IMR-90 (cell line): ENCODE data around the gene OSBPL6. TPM values are rescaled to one million over a fixed set of nuclear protein-coding genes. Genes with fewer than 3 reads are reported as not detected.
"Not testable (repeated sequence)": the region's sequence is repeated elsewhere in the genome, so short reads cannot be mapped to it uniquely, and the experiment has no call there.

Experiments
- ATAC-seq: fragments of 200-7000 bp; cut with Tn5 transposase; 2 replicates; pipeline ENCODE4 v1.9.1; 2020; ENCODE audit warnings: low read depth, mild to moderate bottlenecking, moderate library complexity
- BruUV-seq: library from RNA; stranded (reverse); fragments of 400-500 nt; replicated peaks from 2 replicates; lab custom pipeline; 2021; lab: Mats Ljungman, UMichigan
- CTCF ChIA-PET: fragments of 300-600 bp; formaldehyde crosslinking; extraction: SDS; loops from one replicate; lab custom pipeline; 2021; ENCODE audit warnings: antibody characterized with exemption; lab: Yijun Ruan, JAX
- POLR2A ChIA-PET: fragments of 300-600 bp; sonication (Branson Sonifier 250); formaldehyde crosslinking; loops from one replicate; lab custom pipeline; 2022; ENCODE audit warnings: antibody characterized with exemption; ENCODE audit not compliant: unreplicated experiment; lab: Charles Lee
- DNase-seq: peaks from one replicate; pipeline ENCODE4 v3.0.0; 2013
- H2AFZ ChIP-seq: replicated peaks from 2 replicates; pipeline ENCODE3; 2013; ENCODE audit warnings: low read length, mild to moderate bottlenecking; ENCODE audit not compliant: poor library complexity
- H2AK5ac ChIP-seq: 2 replicates; pipeline ENCODE4 v1.6.1; 2013; ENCODE audit warnings: low read depth, low read length, inconsistent platforms
- H2AK9ac ChIP-seq: replicated peaks from 2 replicates; pipeline ENCODE3; 2013; ENCODE audit warnings: mild to moderate bottlenecking, low read depth, low read length, moderate library complexity; ENCODE audit not compliant: poor library complexity
- H2BK120ac ChIP-seq: 2 replicates; pipeline ENCODE4 v1.6.1; 2013; ENCODE audit warnings: low read depth, low read length, inconsistent platforms
- H2BK15ac ChIP-seq: 3 replicates; pipeline ENCODE4 v1.6.1; 2013; ENCODE audit warnings: low read depth, low read length, inconsistent platforms
- H2BK20ac ChIP-seq: 2 replicates; pipeline ENCODE4 v1.6.1; 2013; ENCODE audit warnings: low read depth, mild to moderate bottlenecking, inconsistent platforms, low read length, moderate library complexity
- H2BK5ac ChIP-seq: 2 replicates; pipeline ENCODE4 v1.6.1; 2013; ENCODE audit warnings: mild to moderate bottlenecking, low read depth, low read length, inconsistent platforms; ENCODE audit not compliant: poor library complexity, severe bottlenecking
- H3K14ac ChIP-seq: replicated peaks from 2 replicates; pipeline ENCODE4 v1.6.1; 2013; ENCODE audit warnings: low read depth, low read length, inconsistent platforms
- H3K18ac ChIP-seq: 2 replicates; pipeline ENCODE4 v1.6.1; 2013; ENCODE audit warnings: low read depth, low read length, control low read depth
- H3K23ac ChIP-seq: 2 replicates; pipeline ENCODE4 v1.6.1; 2013; ENCODE audit warnings: low read depth, low read length, inconsistent platforms
- H3K27ac ChIP-seq: 2 replicates; pipeline ENCODE4 v1.5.1; 2013; ENCODE audit warnings: mild to moderate bottlenecking, control low read depth, low read length; ENCODE audit not compliant: insufficient read depth
- H3K27me3 ChIP-seq: 2 replicates; pipeline ENCODE4 v1.6.1; 2013; ENCODE audit warnings: low read length; ENCODE audit not compliant: control insufficient read depth, insufficient read depth
- H3K36me3 ChIP-seq: 2 replicates; pipeline ENCODE4 v1.6.1; 2013; ENCODE audit warnings: low read length, mixed read lengths; ENCODE audit not compliant: control insufficient read depth, insufficient read depth
- H3K4ac ChIP-seq: 2 replicates; pipeline ENCODE4 v1.6.1; 2013; ENCODE audit warnings: low read depth, low read length, inconsistent platforms
- H3K4me1 ChIP-seq: 2 replicates; pipeline ENCODE4 v1.6.1; 2013; ENCODE audit warnings: low read length, mixed read lengths; ENCODE audit not compliant: control insufficient read depth, insufficient read depth
- H3K4me2 ChIP-seq: 2 replicates; pipeline ENCODE4 v1.6.1; 2013; ENCODE audit warnings: low read depth, mild to moderate bottlenecking, control low read depth, low read length, moderate library complexity
- H3K4me3 ChIP-seq: 2 replicates; pipeline ENCODE4 v1.5.1; 2013; ENCODE audit warnings: low read depth, mild to moderate bottlenecking, control low read depth, low read length, moderate library complexity; ENCODE audit not compliant: insufficient read depth
- H3K56ac ChIP-seq: 2 replicates; pipeline ENCODE4 v1.6.1; 2013; ENCODE audit warnings: low read length, inconsistent platforms; ENCODE audit not compliant: insufficient read depth; ENCODE audit errors: extremely low read depth
- H3K79me1 ChIP-seq, 2 experiments: 2 replicates each; pipeline ENCODE4 v1.6.1; 2013; ENCODE audit warnings: low read length in 2 of 2, inconsistent platforms in 1 of 2, low read depth in 1 of 2
- H3K9ac ChIP-seq: 2 replicates; pipeline ENCODE4 v1.6.1; 2013; ENCODE audit warnings: low read depth, low read length, control low read depth
- H3K9me1 ChIP-seq: 2 replicates; pipeline ENCODE4 v1.6.1; 2013; ENCODE audit warnings: low read length, inconsistent platforms; ENCODE audit not compliant: insufficient read depth
- H3K9me3 ChIP-seq: 2 replicates; pipeline ENCODE4 v1.6.1; 2013; ENCODE audit warnings: low read length; ENCODE audit not compliant: control insufficient read depth, insufficient read depth
- H4K20me1 ChIP-seq: 2 replicates; pipeline ENCODE4 v1.6.1; 2013; ENCODE audit warnings: low read length, inconsistent platforms; ENCODE audit not compliant: insufficient read depth
- H4K5ac ChIP-seq: 2 replicates; pipeline ENCODE4 v1.6.1; 2013; ENCODE audit warnings: mild to moderate bottlenecking, low read depth, low read length, control low read depth
- H4K8ac ChIP-seq, 2 experiments: 2 replicates each; pipeline ENCODE4 v1.6.1; 2013; ENCODE audit warnings: low read depth in 2 of 2, low read length in 2 of 2, control low read depth in 1 of 2, inconsistent platforms in 1 of 2
- H4K91ac ChIP-seq: 2 replicates; pipeline ENCODE4 v1.6.1; 2013; ENCODE audit warnings: low read depth, low read length, inconsistent platforms; ENCODE audit not compliant: insufficient read depth
- NFE2L2 ChIP-seq: fragments of 150-350 bp; IDR thresholded peaks from 2 replicates; pipeline ENCODE4 v1.6.1; 2016; ENCODE audit warnings: low read depth, mild to moderate bottlenecking, low read length
- WGBS, 2 experiments: methylation state at CpG; one replicate each; pipeline versions ENCODE4 v1.1.5 to v1.1.7; 2013; ENCODE audit warnings: missing lambda C conversion rate in 2 of 2; ENCODE audit not compliant: insufficient read length in 1 of 2; ENCODE audit errors: extremely low coverage in 2 of 2; 5-methylcytosine and 5-hydroxymethylcytosine counted together
- dilution Hi-C: fragments of 300-500 bp; cut with HindIII; formaldehyde crosslinking; loops from one replicate; pipeline ENCODE4 v1.14.3; 2018; ENCODE audit warnings: low sequenced_read_pairs; ENCODE audit not compliant: unreplicated experiment
- in situ Hi-C: fragments of 300-500 bp; cut with MboI; formaldehyde crosslinking; loops from 3 replicates; pipeline ENCODE4 v1.14.3; 2019; ENCODE audit warnings: low sequenced_read_pairs, inconsistent platforms, mixed read lengths
- intact Hi-C: fragments of 100-400 bp; cut with micrococcal nuclease; formaldehyde crosslinking; loops from 2 replicates; pipeline ENCODE4 v1.10.0; 2022
- polyA plus RNA-seq, 3 experiments: library from polyadenylated mRNA; depleted of rRNA; stranded (reverse); fragments of >200 nt; gene quantifications; 2 replicates each; pipeline ENCODE4 v1.2.3, GENCODE V29; 2012; ENCODE audit warnings: low replicate concordance in 1 of 3
- total RNA-seq: library from RNA; depleted of rRNA; stranded (reverse); fragments of >200 nt; gene quantifications from 2 replicates; pipeline ENCODE4 v1.2.3, GENCODE V29; 2012

The OSBPL6 gene
- total and polyA plus RNA-seq, 2 of the 4 experiments (the other 2 are of a cell fraction), result 3.2 to 3.7 TPM

- Histone ChIP-seq H3K18ac (no peak overlapping the region), H3K4me1 (no peaks in the 10 kb centered on the region), H3K23ac (no peak overlapping the region), H4K20me1 (no peaks in the 10 kb centered on the region), H2AFZ (no peak overlapping the region), H3K27ac (no peak overlapping the region), H2BK120ac (no peak overlapping the region), H3K79me1 (no peaks in the 10 kb centered on the region), H3K9me1 (no peaks in the 10 kb centered on the region), H4K8ac (no peak overlapping the region), H2BK20ac (no peak overlapping the region), H3K14ac (no peak overlapping the region), H2AK5ac (no peak overlapping the region), H2BK5ac (no peak overlapping the region), H3K27me3 (no peaks in the 10 kb centered on the region), H4K5ac (no peak overlapping the region), H2AK9ac (no peak overlapping the region), H3K9me3 (no peaks in the 10 kb centered on the region), H4K91ac (no peak overlapping the region), H2BK15ac (no peak overlapping the region), H3K4ac (no peak overlapping the region), H3K4me3 (no peak overlapping the region), H3K36me3 (no peaks in the 10 kb centered on the region), H3K56ac (no peak overlapping the region), H3K4me2 (no peak overlapping the region), H3K9ac (no peak overlapping the region)
- DNase-seq (peak; percentile 67), ATAC-seq (peak; percentile 56; the same call in 1 of the 2 replicates)
- dilution Hi-C loops, result no loop called here
- ChIA-PET CTCF (no interaction called here), POLR2A (no interaction called here)
- 100% methylated on average over 1 of the region's 1 CpG; no CpG with 5 or more reads in 1 of the 2 experiments for WGBS, 2 experiments
- in situ Hi-C loops, result no loop called here
- no TSS peak for BruUV-seq
- no peak for TF ChIP-seq NFE2L2
- intact Hi-C loops, result no loop called here
These were observed 17.1 kb upstream of the OSBPL6 start for GRCh38 chr2:178177066-178177679.

DNA sequence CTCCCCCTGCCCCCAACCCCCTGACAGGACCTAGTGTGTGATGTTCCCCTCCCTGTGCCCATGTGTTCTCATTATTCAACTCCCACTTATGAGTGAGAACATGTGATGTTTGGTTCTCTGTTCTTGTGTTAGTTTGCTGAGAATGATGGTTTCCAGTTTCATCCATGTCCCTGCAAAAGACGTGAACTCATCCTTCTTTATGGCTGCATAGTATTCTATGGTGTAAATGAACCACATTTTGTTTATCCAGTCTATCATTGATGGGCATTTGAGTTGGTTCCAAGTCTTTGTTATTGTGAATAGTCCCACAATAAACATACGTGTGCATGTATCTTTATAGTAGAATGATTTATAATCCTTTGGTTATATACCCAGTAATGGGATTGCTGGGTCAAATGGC is 13.7 kb upstream of the OSBPL6 start:
- H3K79me1 ChIP-seq, POLR2A ChIA-PET, intact Hi-C loops, H3K14ac ChIP-seq, BruUV-seq, H3K4ac ChIP-seq, dilution Hi-C loops, H2BK15ac ChIP-seq, H2BK120ac ChIP-seq, H3K9me3 ChIP-seq, H3K9me1 ChIP-seq, H3K4me3 ChIP-seq, H3K36me3 ChIP-seq, H3K9ac ChIP-seq, H3K56ac ChIP-seq, H4K91ac ChIP-seq, H4K8ac ChIP-seq, H3K4me1 ChIP-seq, H2AK5ac ChIP-seq, H3K4me2 ChIP-seq, H3K27me3 ChIP-seq, H3K27ac ChIP-seq, H2BK20ac ChIP-seq, ATAC-seq, H2BK5ac ChIP-seq, H3K23ac ChIP-seq, H2AK9ac ChIP-seq, H4K20me1 ChIP-seq, H3K18ac ChIP-seq, H4K5ac ChIP-seq, CTCF ChIA-PET, in situ Hi-C loops, H2AFZ ChIP-seq, DNase-seq: not testable (repeated sequence)
- WGBS, 2 experiments, result no CpG with 5 or more reads among the region's 2 CpGs
